Suppressor macrophage (primary cell): ENCODE results near the gene TLK2.
"Not testable (repeated sequence)": the region's sequence is repeated elsewhere in the genome, so short reads cannot be mapped to it uniquely, and the experiment has no call there.

ENCODE experiments used
- DNase-seq, 4 experiments: peaks; one replicate each; pipeline ENCODE4 v3.0.0-alpha.2; 2020 to 2022

The TLK2 gene

DNA sequence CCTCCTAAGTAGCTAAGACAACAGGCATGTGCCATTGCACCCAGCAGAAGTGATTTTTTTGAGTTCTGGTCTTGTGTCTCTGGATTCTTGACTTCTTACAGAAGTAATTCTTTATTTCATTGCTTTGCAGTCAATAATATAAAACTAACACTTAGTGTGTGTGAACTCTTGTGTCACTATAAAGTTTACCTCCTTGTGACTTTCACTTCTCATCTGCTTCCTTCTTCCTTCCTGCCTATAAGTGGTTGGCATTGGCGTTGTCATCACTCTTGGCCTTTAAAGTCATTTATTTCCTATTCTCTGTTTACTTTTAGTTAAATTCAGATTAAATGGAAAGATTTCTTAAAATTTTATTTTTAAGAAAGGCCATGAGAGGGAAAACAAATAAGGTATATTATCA lies 12.4 kb downstream of the TLK2 start:
- not testable (repeated sequence) for DNase-seq

DNA sequence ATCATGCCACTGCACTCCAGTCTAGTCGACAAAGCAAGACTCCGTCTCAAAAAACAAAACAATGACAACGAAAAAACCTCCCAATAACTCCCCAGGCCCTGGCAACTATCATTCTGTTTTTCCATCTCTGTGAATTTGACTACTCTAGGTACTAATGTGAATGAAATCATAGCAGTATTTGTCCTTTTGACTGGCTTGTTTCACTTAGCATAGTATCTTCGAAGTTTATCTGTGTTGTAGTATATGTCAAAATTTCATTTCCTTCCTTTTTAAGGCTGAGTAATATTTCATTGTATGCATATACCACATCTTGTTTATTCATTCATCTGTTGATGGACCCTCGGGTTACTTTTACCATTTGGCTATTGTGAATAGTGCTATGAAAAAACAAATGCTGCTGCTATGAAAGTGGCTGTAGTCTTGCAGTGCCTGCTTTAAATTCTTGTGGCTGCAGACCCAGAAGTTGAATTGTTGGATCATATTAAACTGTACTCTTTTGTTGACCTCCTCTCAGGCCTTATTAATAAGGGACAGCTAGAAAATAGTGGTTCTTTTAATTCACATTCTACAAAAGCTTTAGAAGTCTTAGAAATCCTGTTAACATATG lies 14.5 kb downstream of the TLK2 start:
- not testable (repeated sequence) for DNase-seq

DNA sequence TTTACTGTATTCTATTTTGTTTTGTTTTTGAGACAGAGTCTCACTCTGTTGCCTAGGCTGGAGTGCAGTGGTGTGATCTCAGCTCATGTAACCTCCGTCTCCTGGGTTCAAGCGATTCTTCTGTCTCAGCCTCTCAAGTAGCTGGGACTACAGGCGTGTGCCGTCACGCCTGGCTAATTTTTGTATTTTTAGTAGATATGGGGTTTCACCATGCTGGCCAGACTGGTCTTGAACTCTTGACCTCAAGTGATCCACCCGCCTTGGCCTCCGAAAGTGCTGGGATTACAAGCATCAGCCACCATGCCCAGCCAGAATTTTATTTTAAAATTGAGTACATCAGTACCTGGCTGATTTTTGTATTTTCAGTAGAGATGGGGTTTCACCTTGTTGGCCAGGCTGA lies 15.4 kb downstream of the TLK2 start:
- not testable (repeated sequence) for DNase-seq

DNA sequence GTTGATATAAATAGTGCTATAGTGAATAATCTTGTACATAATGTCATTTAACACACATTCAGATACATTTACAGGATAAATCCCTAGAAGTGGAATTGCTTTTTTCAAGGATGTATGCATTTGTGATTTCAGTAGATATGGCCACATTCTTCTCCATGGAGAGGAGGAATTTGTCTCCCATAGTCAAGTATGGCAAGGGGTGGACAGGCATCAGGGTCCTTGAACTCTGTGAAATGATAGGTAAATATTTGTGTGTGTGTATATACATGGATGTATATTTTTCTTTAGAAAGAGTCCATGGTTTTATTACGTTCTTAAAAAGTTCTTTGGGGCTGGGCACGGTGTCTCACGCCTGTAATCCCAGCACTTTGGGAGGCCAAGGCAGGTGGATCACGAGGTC lies 17.7 kb downstream of the TLK2 start:
- not testable (repeated sequence) for DNase-seq

DNA sequence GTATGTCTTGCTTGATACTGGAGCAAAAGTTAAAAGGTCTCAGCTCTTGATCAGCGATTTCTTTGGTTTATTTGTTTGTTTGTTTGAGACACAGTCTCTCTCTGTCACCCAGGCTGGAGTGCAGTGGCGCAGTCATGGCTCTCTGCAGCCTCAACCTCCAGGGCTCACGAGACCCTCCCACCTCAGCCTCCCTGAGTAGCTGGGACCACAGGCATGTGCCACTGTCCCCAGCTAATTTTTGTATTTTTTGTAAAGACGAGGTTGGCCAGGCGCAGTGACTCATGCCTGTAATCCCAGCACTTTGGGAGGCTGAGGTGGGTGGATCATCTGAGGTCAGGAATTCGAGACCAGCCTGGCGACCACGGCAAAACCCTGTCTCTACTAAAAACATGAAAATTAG lies 20.2 kb downstream of the TLK2 start:
- DNase-seq = not testable (repeated sequence)

DNA sequence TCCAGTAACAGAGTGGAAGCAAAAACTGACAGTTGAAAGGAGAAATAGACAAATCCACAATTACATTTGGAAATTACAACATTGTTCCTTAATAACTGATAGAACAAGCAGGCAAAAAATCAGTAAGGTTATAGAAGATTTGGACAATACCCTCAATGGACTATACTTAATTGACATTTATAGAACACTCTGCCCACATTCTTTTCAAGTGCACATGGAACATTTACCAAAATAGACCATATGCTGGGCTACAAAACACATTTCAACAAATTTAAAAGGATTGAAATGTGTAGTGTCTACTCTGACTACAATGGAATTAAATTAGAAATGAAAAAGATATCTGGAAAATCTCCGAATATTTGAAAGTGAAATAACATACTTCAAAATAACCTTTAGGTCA lies 21.8 kb downstream of the TLK2 start:
- not testable (repeated sequence) for DNase-seq

DNA sequence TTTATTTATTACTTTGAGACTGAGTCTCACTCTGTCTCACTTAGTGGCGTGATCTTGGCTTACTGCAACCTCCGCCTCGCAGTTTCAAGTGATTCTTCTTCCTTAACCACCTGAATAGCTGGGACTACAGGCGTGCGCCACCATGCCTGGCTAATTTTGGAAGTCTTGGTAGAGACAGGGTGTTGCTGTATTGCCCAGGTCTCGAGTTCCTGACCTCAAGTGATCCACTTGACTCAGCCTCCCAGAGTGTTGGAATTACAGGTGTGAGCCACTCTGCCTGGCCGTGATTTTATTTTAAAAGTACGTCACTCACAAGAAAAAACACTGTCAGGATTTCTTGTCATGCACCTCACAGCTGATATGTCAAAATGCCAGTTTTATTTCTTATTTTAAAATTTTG lies 26.2 kb downstream of the TLK2 start:
- DNase-seq = not testable (repeated sequence)

DNA sequence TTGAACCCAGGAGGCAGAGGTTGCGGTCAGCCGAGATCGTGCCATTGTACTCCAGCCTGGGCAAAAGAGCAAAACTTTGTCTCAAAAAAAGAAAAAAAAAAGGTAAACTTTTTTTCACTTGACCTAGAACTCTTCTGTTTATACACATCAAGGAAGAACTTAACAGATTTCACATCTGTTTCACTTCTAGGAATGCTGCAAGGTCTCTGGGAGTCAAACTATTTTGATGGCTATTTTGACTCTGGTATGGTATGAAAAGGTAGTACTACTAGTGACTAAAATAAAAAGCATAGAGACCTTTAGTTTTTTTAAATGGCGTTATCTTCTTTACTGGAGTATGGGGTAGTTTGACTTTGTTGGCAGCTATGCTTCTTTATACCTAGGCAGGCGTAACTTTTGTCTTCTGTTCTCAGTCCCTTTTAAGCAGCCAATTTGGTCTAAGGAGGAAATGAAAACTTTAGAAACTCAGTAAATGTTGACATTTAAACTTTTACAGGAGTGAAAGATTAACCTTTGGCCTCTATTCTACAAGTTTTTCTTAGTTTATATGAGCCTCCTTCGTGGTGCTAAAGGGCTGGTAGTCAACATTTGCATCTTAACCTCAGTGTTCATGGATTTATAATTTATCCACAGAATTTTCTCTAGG lies 28.7 kb downstream of the TLK2 start:
- not testable (repeated sequence) for DNase-seq

DNA sequence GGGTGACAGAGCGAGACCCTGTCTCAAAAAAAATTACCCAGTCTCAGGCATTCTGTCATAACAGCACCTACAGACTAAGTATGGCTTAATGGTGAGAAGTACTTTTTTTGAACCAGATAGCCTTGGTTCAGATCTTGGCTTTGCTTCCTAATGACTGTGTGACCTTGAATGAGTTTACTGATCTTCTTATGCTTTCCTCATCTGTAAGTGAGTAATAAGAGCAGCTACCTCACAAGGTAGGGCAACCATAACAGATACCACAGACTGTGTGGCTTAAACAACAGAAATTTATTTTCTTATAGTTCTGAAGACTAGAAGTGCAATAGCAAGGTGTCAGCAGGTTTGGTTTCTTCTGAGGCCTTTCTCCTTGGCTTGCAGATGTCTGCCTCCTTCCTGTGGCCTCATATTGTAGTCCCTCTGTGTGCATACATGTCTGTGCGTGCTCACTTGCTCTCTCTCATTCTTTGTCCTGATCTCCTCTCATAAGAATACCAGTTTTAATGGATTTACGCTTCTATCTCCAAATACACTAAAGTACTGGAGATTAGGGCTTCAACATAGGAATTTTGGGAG lies 31.7 kb downstream of the TLK2 start:
- not testable (repeated sequence) for DNase-seq

DNA sequence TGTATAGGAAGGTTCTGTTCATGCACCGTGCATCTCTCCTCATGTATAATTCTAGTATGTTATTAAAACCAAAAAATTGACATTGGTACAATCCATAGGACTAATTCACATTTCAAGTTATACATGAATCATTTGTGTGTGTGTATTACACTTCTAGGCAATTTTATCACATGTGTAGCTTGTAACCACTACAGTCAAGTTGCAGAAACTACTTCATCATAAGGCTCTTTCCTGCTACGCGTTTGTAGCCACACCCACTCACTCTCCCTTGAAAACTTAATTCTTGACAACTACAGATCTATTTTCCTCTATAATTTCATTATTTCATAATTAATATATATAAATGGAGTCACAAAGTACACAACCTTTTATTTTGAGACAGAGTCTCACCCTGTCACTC lies 32.4 kb downstream of the TLK2 start:
- DNase-seq = peak; percentile 1 to 40 (median 31)

DNA sequence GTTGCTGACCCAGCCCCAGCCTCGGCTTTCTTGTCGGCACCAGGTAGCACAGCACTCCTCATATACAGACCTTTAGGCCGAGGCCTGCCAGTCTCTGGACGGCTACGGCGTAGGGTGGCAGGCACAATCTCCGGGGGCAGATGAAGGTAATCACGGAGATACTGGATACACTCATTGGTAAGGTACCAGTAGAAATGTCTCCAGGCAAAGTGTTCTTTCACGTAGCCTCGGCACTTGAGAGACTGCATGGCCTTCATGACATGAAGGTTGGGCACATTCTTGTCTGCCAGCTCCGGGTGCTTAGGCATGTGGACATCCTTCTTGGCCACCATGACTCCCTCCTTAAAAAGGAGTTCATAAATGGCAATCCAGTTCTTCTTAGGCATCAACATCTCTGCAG lies 37.8 kb downstream of the TLK2 start:
- DNase-seq = not testable (repeated sequence)

DNA sequence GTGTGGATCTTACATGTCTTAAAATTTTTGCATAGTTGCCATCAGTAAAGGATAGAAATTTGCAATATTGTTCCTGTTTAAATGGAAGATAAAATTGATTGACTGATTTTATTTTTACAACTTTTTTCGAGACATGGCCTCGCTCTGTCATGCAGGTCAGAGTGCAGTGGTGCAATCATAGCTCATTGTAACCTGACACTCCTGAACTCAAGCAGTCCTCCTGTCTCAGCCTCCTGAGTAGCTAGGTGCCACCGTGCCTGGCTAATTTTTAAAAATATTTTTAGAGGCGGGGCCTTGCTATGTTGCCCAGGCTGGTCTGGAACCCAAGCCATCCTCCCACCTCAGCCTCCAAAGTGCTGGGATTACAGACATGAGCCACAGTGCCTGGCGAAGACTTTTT lies 42.7 kb downstream of the TLK2 start:
- DNase-seq = not testable (repeated sequence)

DNA sequence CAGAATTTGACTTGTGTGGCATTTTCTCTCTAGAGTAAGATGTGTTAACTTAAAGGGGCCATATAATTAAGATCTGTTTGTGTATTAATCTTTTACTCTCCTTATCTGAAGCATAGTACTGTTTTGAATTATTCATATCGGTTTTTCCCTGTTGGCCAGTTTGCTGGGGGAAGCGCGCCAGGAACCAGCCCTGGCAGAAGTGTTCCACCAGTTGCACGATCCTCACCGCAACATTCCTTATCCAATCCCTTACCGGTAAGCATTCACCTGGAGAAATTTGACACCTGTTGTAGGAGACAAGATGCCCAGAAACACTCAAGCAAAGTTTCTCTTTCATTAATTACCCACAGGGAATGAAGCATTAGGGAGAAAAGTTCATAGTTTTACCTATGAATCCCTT lies 45.5 kb downstream of the TLK2 start:
- not testable (repeated sequence) for DNase-seq

DNA sequence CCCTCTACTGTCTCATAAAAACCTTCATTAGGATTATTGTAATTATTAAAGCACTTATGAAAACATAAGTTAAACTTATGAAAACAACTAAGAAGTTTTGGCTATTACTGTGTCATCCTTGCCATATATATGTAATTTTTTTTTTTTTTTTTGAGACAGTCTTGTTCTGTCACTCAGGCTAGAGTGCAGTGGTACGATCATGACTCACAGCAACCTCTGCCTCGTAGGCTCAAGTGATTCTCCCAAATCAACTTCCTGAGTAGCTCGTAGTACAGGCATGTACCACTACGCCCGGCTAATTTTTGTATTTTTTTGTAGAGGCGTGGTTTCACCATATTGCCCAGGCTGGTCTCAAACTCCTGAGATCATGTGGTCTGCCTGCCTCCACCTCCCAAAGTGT lies 46.7 kb downstream of the TLK2 start:
- DNase-seq = peak in 1 of 4 experiments; percentile 1

DNA sequence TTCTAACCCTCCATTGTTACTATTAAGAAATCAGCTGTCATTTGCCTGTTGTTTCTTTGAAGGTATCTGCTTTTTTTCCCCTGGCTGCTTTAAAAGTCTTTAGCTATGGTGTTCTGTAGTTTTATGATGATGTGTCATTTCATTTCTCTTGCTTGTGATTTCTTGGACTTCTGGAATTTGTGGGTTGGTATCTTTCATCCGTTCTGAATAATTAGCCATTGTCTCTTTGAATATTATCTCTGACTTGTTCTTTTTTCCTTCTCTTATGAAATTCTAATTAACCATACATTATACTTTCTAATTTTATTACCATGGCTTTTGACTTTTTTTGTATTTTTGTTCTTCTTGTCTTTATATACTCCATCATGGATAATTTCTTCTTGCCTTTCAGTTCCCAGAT lies 52.3 kb downstream of the TLK2 start:
- DNase-seq = not testable (repeated sequence)

DNA sequence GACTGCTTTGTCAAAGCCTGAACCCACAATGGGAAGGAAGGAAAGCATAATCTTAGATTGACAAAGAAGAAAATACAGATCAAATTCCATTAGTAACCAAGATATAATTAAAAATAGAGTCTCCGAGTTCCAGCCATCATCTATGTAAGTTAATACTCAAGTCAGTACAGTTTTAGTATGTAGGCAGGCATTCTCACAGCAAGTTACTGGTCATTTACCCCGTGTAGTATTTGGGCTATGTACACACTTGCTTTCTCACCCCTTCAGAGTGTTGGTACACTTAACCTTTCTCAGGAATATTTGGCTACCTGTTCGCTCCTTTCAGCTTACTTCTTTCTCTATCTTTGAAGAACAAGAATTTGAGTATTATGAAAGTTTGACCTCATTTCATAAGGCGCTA lies 57.9 kb downstream of the TLK2 start:
- not testable (repeated sequence) for DNase-seq

DNA sequence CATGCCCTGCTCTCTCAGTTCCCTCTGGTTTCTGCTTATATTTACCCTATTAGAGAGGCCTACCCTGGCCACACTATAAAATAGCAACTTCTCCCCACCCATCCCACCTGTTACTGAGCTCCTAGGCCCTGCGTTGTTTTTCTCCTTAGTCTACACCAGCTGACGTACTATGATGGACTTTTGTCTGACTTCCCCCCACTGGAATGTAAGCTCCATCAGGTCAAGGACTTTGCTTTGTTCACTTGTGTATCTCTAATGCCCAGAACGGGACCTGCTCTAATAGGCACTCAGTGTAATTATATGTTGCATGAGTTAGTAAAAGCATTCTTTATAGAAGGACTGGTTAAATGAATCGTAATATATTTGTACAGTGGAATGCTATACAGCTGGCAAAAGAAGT lies 62.4 kb downstream of the TLK2 start:
- DNase-seq = not testable (repeated sequence)

DNA sequence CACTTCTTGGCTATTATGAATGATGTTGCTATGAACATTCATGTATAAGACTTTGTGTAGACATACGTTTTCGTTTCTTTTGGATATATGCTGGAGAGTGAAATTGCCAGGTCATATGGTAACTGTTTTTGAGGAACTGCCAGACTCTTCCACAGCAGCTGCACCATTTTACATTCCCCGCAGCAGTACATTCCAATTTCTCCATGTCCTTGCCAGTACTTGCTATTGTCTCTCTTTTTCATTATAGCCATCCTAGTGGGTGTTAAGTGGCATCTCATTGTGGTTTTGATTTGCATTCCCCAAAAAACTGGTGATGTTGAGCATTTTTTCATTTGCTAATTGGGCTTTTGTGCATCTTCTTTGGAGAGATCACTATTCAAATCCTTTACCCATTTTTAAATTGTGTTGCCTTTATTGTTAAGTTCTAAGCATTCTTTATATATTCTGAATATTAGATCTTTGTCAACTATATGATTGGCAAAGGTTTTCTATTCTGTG lies 64.7 kb downstream of the TLK2 start:
- not testable (repeated sequence) for DNase-seq

DNA sequence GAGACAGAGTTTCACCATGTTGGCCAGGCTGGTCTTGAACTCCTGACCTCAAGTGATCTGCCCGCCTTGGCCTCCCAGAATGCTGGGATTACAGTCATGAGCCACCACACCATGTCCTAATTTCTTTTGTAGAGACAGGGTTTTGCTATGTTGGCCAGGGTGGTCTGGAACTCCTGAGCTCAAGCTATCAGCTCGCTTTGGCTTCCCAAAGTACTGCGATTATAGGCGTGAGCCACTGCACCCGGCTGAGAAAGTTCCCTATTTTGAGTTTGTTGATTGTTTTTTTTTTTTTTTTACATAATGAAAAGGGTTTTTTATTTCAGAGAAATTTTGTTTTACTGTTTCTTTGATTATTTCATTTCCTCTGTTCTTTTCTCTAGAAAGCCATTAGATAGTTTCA lies 67.4 kb downstream of the TLK2 start:
- DNase-seq = peak in 3 of 4 experiments; percentile 21 to 27 (median 24)

DNA sequence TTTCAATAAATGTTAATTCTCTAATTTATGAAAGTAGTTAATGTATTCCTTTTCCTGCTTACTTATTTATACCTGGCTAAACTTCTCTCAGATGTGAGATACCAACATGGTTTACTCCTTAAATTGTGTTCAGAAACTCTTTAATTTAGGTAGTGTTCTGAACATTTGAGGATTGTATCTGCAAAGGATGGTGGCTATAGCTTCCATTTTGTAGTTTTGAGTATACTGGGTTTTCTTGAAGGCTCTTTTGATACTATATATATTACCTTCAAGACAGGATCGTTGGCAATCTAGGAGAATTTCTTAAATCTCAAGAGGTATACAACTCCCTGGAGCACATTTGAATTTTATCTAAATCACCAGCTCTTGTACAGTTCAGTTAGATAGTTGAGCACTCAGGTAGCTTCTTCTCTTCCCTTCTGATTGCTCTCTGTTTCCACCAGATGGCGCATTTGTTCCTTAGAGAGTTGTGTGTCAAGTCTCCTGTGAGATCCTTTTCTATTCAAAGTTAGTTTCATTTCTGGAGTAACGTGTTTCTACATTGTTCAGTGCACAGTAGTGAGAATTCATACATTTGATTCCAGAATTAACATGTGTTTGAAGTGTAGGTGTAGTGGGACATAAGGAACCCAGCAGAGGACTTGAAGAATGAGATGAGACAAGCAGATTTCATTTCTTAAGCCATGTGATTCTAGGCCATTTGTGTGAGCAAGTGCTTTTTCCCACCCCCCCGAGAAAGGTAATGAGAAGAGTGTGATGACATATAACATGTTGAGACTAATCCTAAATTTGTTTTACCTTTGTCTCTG lies 74.4 kb downstream of the TLK2 start:
- peak; percentile 7 to 45 (median 29) for DNase-seq

DNA sequence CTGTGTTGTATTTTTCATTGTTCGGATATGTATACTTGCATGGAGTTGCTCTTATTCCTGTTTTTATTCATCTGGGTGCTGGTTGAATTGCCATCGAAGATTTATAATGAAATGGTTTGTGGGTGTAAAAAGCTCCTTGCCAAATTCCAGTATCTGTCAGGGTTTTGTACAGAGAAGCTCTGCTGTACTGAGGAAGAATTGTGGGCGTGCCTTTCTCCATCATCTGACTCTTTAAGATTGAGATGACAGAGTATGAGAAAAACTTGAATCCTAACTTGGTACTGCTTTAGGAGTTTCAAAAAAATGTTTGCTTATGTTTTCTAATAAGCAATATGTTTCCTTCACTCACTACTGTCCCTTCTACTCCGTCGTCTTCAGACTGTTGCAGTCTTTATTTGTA lies 78.9 kb downstream of the TLK2 start:
- not testable (repeated sequence) for DNase-seq

DNA sequence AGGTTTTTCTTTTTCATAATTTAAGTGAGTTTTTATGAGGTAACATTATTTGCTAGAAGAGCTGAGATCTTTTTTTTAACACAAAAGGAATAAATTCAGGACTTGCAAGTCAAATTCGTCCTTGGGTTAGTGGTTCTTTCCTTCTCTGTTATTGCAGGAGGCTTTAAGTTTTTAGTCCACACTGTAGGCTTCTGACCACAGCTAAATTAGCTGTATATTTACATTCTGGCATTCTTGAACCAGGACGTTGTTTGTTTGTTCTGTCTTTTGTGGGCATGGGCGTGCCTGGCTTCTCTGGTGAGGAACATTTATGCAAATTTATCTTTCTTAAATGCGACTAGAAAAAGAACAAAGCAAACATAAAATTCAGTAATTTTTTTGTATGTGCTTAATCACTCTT lies 80.3 kb downstream of the TLK2 start:
- not testable (repeated sequence) for DNase-seq

DNA sequence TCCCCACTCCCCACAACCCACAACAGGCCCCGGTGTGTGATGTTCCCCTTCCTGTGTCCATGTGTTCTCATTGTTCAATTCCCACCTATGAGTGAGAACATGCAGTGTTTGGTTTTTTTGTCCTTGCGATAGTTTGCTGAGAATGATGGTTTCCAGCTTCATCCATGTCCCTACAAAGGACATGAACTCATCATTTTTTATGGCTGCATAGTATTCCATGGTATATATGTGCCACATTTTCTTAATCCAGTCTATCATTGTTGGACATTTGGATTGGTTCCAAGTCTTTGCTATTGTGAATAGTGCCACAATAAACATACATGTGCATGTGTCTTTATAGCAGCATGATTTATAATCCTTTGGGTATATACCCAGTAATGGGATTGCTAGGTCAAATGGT lies 82.3 kb downstream of the TLK2 start:
- DNase-seq = not testable (repeated sequence)
